Stomach (tissue), 4 donors: Measurements from ENCODE around the gene SUPT4H1.

Experiments
- EP300 ChIP-seq: sonication (generic); formaldehyde crosslinking; IDR thresholded peaks from one replicate; pipeline ENCODE4 v1.6.1; 2017; ENCODE audit warnings: antibody characterized with exemption
- POLR2A ChIP-seq, 4 donors: fragments of 450-650 bp; IDR thresholded peaks; one replicate each; pipeline ENCODE4 v1.6.1; 2016; ENCODE audit warnings: antibody characterized with exemption in 4 of 4, control low read depth in 2 of 4, mild to moderate bottlenecking in 1 of 4, moderate library complexity in 1 of 4
- TF ChIP-seq, protein P1 (sequence below), 7 experiments: fragments of 450-650 bp in 4 of 7; fragments of 200-600 bp in 3 of 7; sonication (generic) in 3 of 7; IDR thresholded peaks; one replicate each; pipeline ENCODE4 v1.5.1; 2016 to 2019; ENCODE audit warnings: antibody characterized with exemption in 7 of 7, control low read depth in 2 of 7, mild to moderate bottlenecking in 1 of 7

DNA sequence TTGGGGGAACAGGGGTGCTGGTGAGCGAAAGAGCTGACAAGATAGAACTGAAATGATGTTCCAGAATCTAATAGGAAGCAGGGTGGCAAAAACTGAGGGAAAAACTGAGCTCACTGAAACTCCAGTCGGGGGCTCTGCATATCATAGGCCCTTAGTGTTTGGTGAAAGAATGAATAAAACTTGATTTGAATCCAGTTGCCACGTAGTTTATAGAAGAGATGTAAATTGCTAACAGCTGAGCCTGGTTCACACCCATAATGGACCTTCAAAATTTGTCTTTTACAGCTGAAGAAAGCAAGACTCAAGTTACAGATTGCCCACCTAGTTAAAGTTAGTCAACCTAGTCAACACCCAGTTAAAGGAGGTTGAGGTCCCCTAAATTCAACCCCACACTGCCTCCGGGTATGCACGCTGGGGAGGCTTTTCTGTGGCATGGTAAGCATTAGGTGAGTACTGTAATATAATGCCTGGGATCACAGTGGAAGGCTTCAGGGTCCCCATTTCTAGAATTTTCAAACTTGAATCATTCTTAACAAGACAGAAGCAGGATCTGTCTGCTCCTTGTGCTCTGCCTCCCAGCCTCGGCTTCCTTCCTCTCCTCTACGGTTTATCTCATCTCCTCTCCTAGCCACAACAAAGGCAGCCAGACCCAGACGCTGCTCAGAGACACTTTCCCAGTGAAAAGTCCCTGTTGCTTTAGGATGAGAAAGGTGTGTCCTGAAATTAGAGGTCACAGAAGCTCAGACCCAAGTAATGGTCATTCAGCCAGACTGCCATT lies 26.9 kb upstream of the SUPT4H1 start:
- TF ChIP-seq, protein P1, sequence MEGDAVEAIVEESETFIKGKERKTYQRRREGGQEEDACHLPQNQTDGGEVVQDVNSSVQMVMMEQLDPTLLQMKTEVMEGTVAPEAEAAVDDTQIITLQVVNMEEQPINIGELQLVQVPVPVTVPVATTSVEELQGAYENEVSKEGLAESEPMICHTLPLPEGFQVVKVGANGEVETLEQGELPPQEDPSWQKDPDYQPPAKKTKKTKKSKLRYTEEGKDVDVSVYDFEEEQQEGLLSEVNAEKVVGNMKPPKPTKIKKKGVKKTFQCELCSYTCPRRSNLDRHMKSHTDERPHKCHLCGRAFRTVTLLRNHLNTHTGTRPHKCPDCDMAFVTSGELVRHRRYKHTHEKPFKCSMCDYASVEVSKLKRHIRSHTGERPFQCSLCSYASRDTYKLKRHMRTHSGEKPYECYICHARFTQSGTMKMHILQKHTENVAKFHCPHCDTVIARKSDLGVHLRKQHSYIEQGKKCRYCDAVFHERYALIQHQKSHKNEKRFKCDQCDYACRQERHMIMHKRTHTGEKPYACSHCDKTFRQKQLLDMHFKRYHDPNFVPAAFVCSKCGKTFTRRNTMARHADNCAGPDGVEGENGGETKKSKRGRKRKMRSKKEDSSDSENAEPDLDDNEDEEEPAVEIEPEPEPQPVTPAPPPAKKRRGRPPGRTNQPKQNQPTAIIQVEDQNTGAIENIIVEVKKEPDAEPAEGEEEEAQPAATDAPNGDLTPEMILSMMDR (IDR thresholded peaks at IDR 0.05): no peak
- TF ChIP-seq EP300: no peak
- no peak for TF ChIP-seq POLR2A (IDR thresholded peaks at IDR 0.05)
